Frontal cortex (tissue), 4 donors: ENCODE data around the gene ERICH3. TPM values are rescaled to one million over a fixed set of nuclear protein-coding genes. Genes with fewer than 3 reads are reported as not detected.

ENCODE experiments used
- DNase-seq, 2 donors: peaks; one replicate each; pipeline ENCODE4 v3.0.0; 2012; ENCODE audit warnings: low spot score in 2 of 2
- FAIRE-seq: peaks from 2 replicates; lab custom pipeline; 2012; peaks lifted over from hg19 to GRCh38; lab: Jason Lieb, UNC
- total RNA-seq: library from RNA; depleted of rRNA; stranded (reverse); fragments of >200 nt; gene quantifications from one replicate; pipeline ENCODE4 v1.2.3, GENCODE V29; 2014
- donor health status: control.
- donor health status: control.
- donor health status: control.

The ERICH3 gene
- 16.7 TPM for total RNA-seq

GRCh38 chr1:74673351-74674111, at the start of gene ERICH3:
TSS of gene ERICH3 (minus strand) at chr1:74673792. CDS start at chr1:74673519, 273 bp downstream.
- FAIRE-seq (no peak), DNase-seq (peak in 1 of 2 donors; percentile 16)

GRCh38 chr1:74717626-74718025, 44.0 kb upstream of the ERICH3 start:
- DNase-seq = no peak
- FAIRE-seq = no peak

- FAIRE-seq (no peak), DNase-seq (no peak)
Measured at GRCh38 chr1:74716822-74717221, 43.2 kb upstream of the ERICH3 start.

- FAIRE-seq = no peak
- DNase-seq = no peak
Measured at GRCh38 chr1:74715806-74716205, 42.2 kb upstream of the ERICH3 start.

- no peak for FAIRE-seq
- DNase-seq = no peak
Measured at GRCh38 chr1:74715236-74715502, 41.6 kb upstream of the ERICH3 start.

GRCh38 chr1:74714429-74715235, 41.0 kb upstream of the ERICH3 start:
- DNase-seq = no peak
- FAIRE-seq = no peak

- DNase-seq (no peak), FAIRE-seq (no peak)
Measured at GRCh38 chr1:74713849-74714248, 40.3 kb upstream of the ERICH3 start.

- FAIRE-seq (no peak), DNase-seq (no peak)
Measured at GRCh38 chr1:74712881-74713280, 39.3 kb upstream of the ERICH3 start.

GRCh38 chr1:74703386-74704182, 30.0 kb upstream of the ERICH3 start:
- DNase-seq = no peak
- FAIRE-seq = no peak

GRCh38 chr1:74699331-74699730, 25.7 kb upstream of the ERICH3 start:
- DNase-seq (no peak), FAIRE-seq (no peak)

GRCh38 chr1:74697832-74698231, 24.2 kb upstream of the ERICH3 start:
- no peak for FAIRE-seq
- DNase-seq = no peak

- FAIRE-seq = no peak
- DNase-seq = no peak
Measured at GRCh38 chr1:74693473-74693872, 19.9 kb upstream of the ERICH3 start.

- FAIRE-seq = no peak
- DNase-seq = no peak
Measured at GRCh38 chr1:74690909-74691308, 17.3 kb upstream of the ERICH3 start.

- FAIRE-seq (no peak), DNase-seq (no peak)
Measured at GRCh38 chr1:74690364-74690696, 16.7 kb upstream of the ERICH3 start.

- FAIRE-seq = peak; percentile 64
Measured at GRCh38 chr1:74689621-74690363, 16.2 kb upstream of the ERICH3 start.

GRCh38 chr1:74686928-74687327, 13.3 kb upstream of the ERICH3 start:
- FAIRE-seq (no peak), DNase-seq (no peak)

More at GRCh38 chr1:74689621-74690363, 16.2 kb upstream of the ERICH3 start:
- DNase-seq = no peak

GRCh38 chr1:74684301-74684700, 10.7 kb upstream of the ERICH3 start:
- no peak for FAIRE-seq

GRCh38 chr1:74683656-74684055, 10.1 kb upstream of the ERICH3 start:
- DNase-seq = no peak
- no peak for FAIRE-seq

More at GRCh38 chr1:74684301-74684700, 10.7 kb upstream of the ERICH3 start:
- DNase-seq = no peak

GRCh38 chr1:74681851-74682250, 8.3 kb upstream of the ERICH3 start:
- no peak for FAIRE-seq

GRCh38 chr1:74681449-74681848, 7.9 kb upstream of the ERICH3 start:
- no peak for FAIRE-seq
- no peak for DNase-seq

More at GRCh38 chr1:74681851-74682250, 8.3 kb upstream of the ERICH3 start:
- no peak for DNase-seq
